HCT116 (cell line): ENCODE measurements around the gene CCDC70. TPM values are rescaled to one million over a fixed set of nuclear protein-coding genes. Genes with fewer than 3 reads are reported as not detected.
"Not testable (repeated sequence)": the region's sequence is repeated elsewhere in the genome, so short reads cannot be mapped to it uniquely, and the experiment has no call there.

ENCODE experiments used
- ATAC-seq: fragments of 200-7000 bp; cut with Tn5 transposase; 2 replicates; pipeline ENCODE4 v1.9.1; 2020; ENCODE audit warnings: mild to moderate bottlenecking, moderate library complexity
- BruUV-seq: library from RNA; stranded (reverse); fragments of 400-500 nt; replicated peaks from 2 replicates; lab custom pipeline; 2021; lab: Mats Ljungman, UMichigan
- CTCF ChIA-PET: fragments of 300-600 bp; sonication (Branson Sonifier 250); formaldehyde crosslinking; loops from one replicate; lab custom pipeline; 2021; ENCODE audit warnings: antibody characterized with exemption; lab: Charles Lee
- POLR2A ChIA-PET: fragments of 300-600, 350-600 bp; sonication (Branson Sonifier 250); formaldehyde crosslinking; loops from one replicate; lab custom pipeline; 2021; ENCODE audit warnings: antibody characterized with exemption; lab: Charles Lee
- RAD21 ChIA-PET, 2 experiments: fragments of 300-600 bp; sonication (Branson Sonifier 250); formaldehyde crosslinking; loops; one replicate each; lab custom pipeline; 2023; ENCODE audit warnings: low total read pairs in 2 of 2; ENCODE audit not compliant: uncharacterized antibody in 2 of 2, unreplicated experiment in 2 of 2, low non-redundant PET in 1 of 2; lab: Charles Lee
- DNase-seq: peaks from one replicate; pipeline ENCODE4 v3.0.0-alpha.2; 2010; ENCODE audit warnings: low read depth, low spot score
- H2AFZ ChIP-seq: fragments of 200-600 bp; shearing (Covaris generic), sonication (generic); 2 replicates; pipeline ENCODE4 v1.6.1; 2017; ENCODE audit warnings: low read depth, mixed run types, mixed read lengths, antibody characterized with exemption, low read length; ENCODE audit not compliant: poor library complexity, severe bottlenecking
- H3K27ac ChIP-seq: 2 replicates; pipeline ENCODE4 v1.5.1; 2012; ENCODE audit warnings: low read depth, low read length
- H3K27me3 ChIP-seq: fragments of 200-600 bp; sonication (generic); 2 replicates; pipeline ENCODE4 v1.6.1; 2016; ENCODE audit warnings: mixed run types, low read length, mixed read lengths; ENCODE audit not compliant: insufficient read depth
- H3K36me3 ChIP-seq, 2 experiments: fragments of 200-500 bp in 1 of 2; fragments of 200-600 bp in 1 of 2; sonication (Bioruptor generic) in 1 of 2; sonication (generic) in 1 of 2; 2 replicates each; pipeline versions ENCODE4 v1.5.1 to v1.6.1; 2014 to 2016; ENCODE audit warnings: low read length in 2 of 2, inconsistent platforms in 1 of 2, mixed read lengths in 1 of 2, mixed run types in 1 of 2; ENCODE audit not compliant: insufficient read depth in 2 of 2, control insufficient read depth in 1 of 2
- H3K4me1 ChIP-seq, 2 experiments: fragments of 200-600 bp in 1 of 2; sonication (generic) in 1 of 2; 2 replicates each; pipeline versions ENCODE4 v1.5.1 to v1.6.1; 2012 to 2017; ENCODE audit warnings: low read length in 2 of 2, inconsistent platforms in 1 of 2, mild to moderate bottlenecking in 1 of 2, mixed read lengths in 1 of 2, mixed run types in 1 of 2, moderate library complexity in 1 of 2; ENCODE audit not compliant: insufficient read depth in 2 of 2, control insufficient read depth in 1 of 2
- H3K4me2 ChIP-seq: fragments of 200-600 bp; sonication (generic); 2 replicates; pipeline ENCODE4 v1.6.1; 2017; ENCODE audit warnings: mixed run types, low read length, mixed read lengths
- H3K4me3 ChIP-seq, 2 experiments: fragments of 200-600 bp in 1 of 2; sonication (generic) in 1 of 2; replicated peaks in 1 of 2; 2 replicates each; pipeline ENCODE4 v1.5.1; 2011 to 2016; ENCODE audit warnings: low read length in 2 of 2, control low read depth in 1 of 2, low read depth in 1 of 2, mild to moderate bottlenecking in 1 of 2, mixed read lengths in 1 of 2, mixed run types in 1 of 2
- H3K79me2 ChIP-seq: fragments of 200-600 bp; sonication (generic); 2 replicates; pipeline ENCODE4 v1.6.1; 2017; ENCODE audit warnings: mild to moderate bottlenecking, mixed run types, low read length, moderate library complexity, mixed read lengths; ENCODE audit not compliant: insufficient read depth
- H3K9ac ChIP-seq: fragments of 200-600 bp; sonication (generic); 2 replicates; pipeline ENCODE4 v1.6.1; 2016; ENCODE audit warnings: low read length, mixed read lengths
- H3K9me2 ChIP-seq: fragments of 200-600 bp; sonication (generic), shearing (Covaris generic); 2 replicates; pipeline ENCODE4 v1.6.1; 2017; ENCODE audit warnings: mixed run types, mild to moderate bottlenecking, moderate library complexity; ENCODE audit not compliant: insufficient read depth
- H3K9me3 ChIP-seq, 2 experiments: fragments of 200-500 bp in 1 of 2; fragments of 200-600 bp in 1 of 2; sonication (Bioruptor generic) in 1 of 2; sonication (generic) in 1 of 2; 2 replicates each; pipeline ENCODE4 v1.6.1; 2014 to 2017; ENCODE audit warnings: low read length in 2 of 2, mixed read lengths in 2 of 2, inconsistent platforms in 1 of 2, low read depth in 1 of 2, mild to moderate bottlenecking in 1 of 2, mixed run types in 1 of 2, moderate library complexity in 1 of 2; ENCODE audit not compliant: control insufficient read depth in 1 of 2, insufficient read depth in 1 of 2
- H4K20me1 ChIP-seq: fragments of 200-600 bp; sonication (generic), shearing (Covaris generic); 2 replicates; pipeline ENCODE4 v1.6.1; 2017; ENCODE audit warnings: mixed run types, mild to moderate bottlenecking, moderate library complexity; ENCODE audit not compliant: insufficient read depth
- ATF3 ChIP-seq: IDR thresholded peaks from 2 replicates; pipeline ENCODE4 v1.6.1; 2012
- CBX3 ChIP-seq: IDR thresholded peaks from 2 replicates; pipeline ENCODE4 v1.6.1; 2012; ENCODE audit warnings: low read depth
- EZH2 ChIP-seq: fragments of 200-600 bp; sonication (generic); IDR thresholded peaks from 2 replicates; pipeline ENCODE4 v1.6.1; 2017; ENCODE audit warnings: antibody characterized with exemption, mixed run types
- EZH2phosphoT487 ChIP-seq: fragments of 200-600 bp; IDR thresholded peaks from 2 replicates; pipeline ENCODE4 v1.6.1; 2018; ENCODE audit warnings: antibody characterized with exemption, borderline replicate concordance
- JUND ChIP-seq: IDR thresholded peaks from 2 replicates; pipeline ENCODE4 v1.6.1; 2012
- SIN3A ChIP-seq: IDR thresholded peaks from 2 replicates; pipeline ENCODE4 v1.6.1; 2012; ENCODE audit warnings: low read depth
- SP1 ChIP-seq: IDR thresholded peaks from 2 replicates; pipeline ENCODE4 v1.6.1; 2012; ENCODE audit warnings: low read depth
- TCF7L2 ChIP-seq: IDR thresholded peaks from 2 replicates; pipeline ENCODE4 v1.7.0; 2011; ENCODE audit warnings: borderline replicate concordance, inconsistent platforms; ENCODE audit not compliant: insufficient read depth, insufficient read length; ENCODE audit errors: extremely low read depth
- YY1 ChIP-seq: IDR thresholded peaks from 2 replicates; pipeline ENCODE4 v1.6.1; 2011; ENCODE audit warnings: low read length, low read depth, moderate library complexity, mild to moderate bottlenecking; ENCODE audit not compliant: insufficient replicate concordance; ENCODE audit errors: extremely low read depth
- ZFX ChIP-seq: fragments of 450-650 bp; IDR thresholded peaks from 2 replicates; pipeline ENCODE4 v1.6.1; 2017
- intact Hi-C: fragments of 100-400 bp; cut with micrococcal nuclease; formaldehyde crosslinking; loops from 2 replicates; pipeline ENCODE4 v1.10.0; 2022
- total RNA-seq: library from RNA; stranded (reverse); gene quantifications from one replicate; pipeline ENCODE4 v1.2.1, GENCODE V29; 2021; ENCODE audit not compliant: unreplicated experiment

CCDC70 gene
- total RNA-seq, 1 experiment from 2014 or later, result not detected

- no peak for DNase-seq
- no peaks in the 10 kb centered on the region for H3K36me3 ChIP-seq
- ChIA-PET POLR2A (no interaction called here), CTCF (no interaction called here), RAD21 (no interaction called here)
- no peaks in the 10 kb centered on the region for H3K79me2 ChIP-seq
- intact Hi-C loops, result no loop called here
- no peak overlapping the region for H2AFZ ChIP-seq
- ATAC-seq, result no peak
- no peak overlapping the region for H3K4me2 ChIP-seq
- H3K27me3 ChIP-seq, result peaks cover 14% of the 10 kb centered on the region; the same call in 1 of the 2 replicates
- no peak for TF ChIP-seq JUND
- TF ChIP-seq YY1, result no peak
- no peak for TF ChIP-seq SP1
- no peak for TF ChIP-seq SIN3A
- no peak for TF ChIP-seq CBX3
- no peak for TF ChIP-seq EZH2phosphoT487
- TF ChIP-seq EZH2, result no peak
- no peak for TF ChIP-seq ZFX
- TF ChIP-seq ATF3, result no peak
- TF ChIP-seq TCF7L2, result no peak
- no peak overlapping the region for H3K4me3 ChIP-seq
- no TSS peak for BruUV-seq
- no peaks in the 10 kb centered on the region for H3K4me1 ChIP-seq
- no peaks in the 10 kb centered on the region for H3K9me3 ChIP-seq
- H3K27ac ChIP-seq, result no peak overlapping the region
- no peaks in the 10 kb centered on the region for H4K20me1 ChIP-seq
- H3K9me2 ChIP-seq, result no peaks in the 10 kb centered on the region
- no peak overlapping the region for H3K9ac ChIP-seq
These were observed 37.9 kb upstream of the CCDC70 start for GRCh38 chr13:51823863-51824262.

GRCh38 chr13:51824712-51825111 lies 37.1 kb upstream of the CCDC70 start:
- H3K9me2 ChIP-seq, RAD21 ChIA-PET, H2AFZ ChIP-seq, H3K79me2 ChIP-seq, H3K4me2 ChIP-seq, intact Hi-C loops, H3K9me3 ChIP-seq, ATAC-seq, H4K20me1 ChIP-seq, H3K4me1 ChIP-seq, H3K36me3 ChIP-seq, H3K9ac ChIP-seq, H3K4me3 ChIP-seq, H3K27ac ChIP-seq, DNase-seq, CTCF ChIA-PET, BruUV-seq, POLR2A ChIA-PET: not testable (repeated sequence)
- peaks cover 14% of the 10 kb centered on the region; the same call in 1 of the 2 replicates for H3K27me3 ChIP-seq
